Adrenal gland (tissue), 5 donors: ENCODE measurements around the gene MACROD2.

Experiments
- CTCF ChIP-seq, 6 experiments: fragments of 450-650 bp in 4 of 6; fragments of 200-600 bp in 2 of 6; sonication (generic) in 1 of 6; IDR thresholded peaks; 1 replicate in 5 of 6; 2 replicates in 1 of 6; pipeline versions ENCODE4 v1.5.1 to v1.8.0; 2016 to 2021; ENCODE audit warnings: antibody characterized with exemption in 6 of 6, mild to moderate bottlenecking in 2 of 6, moderate library complexity in 1 of 6
- POLR2A ChIP-seq, 2 donors: fragments of 450-650 bp; IDR thresholded peaks; one replicate each; pipeline ENCODE4 v1.6.1; 2017; ENCODE audit warnings: antibody characterized with exemption in 2 of 2, mild to moderate bottlenecking in 2 of 2, moderate library complexity in 1 of 2
- donor health status: DM: no; HTN: no; CAD: no.

- TF ChIP-seq CTCF (IDR thresholded peaks at IDR 0.05) (no peak), POLR2A (IDR thresholded peaks at IDR 0.05) (no peak)
Observed at GRCh38 chr20:15059438-15059837, 1064.1 kb downstream of the MACROD2 start.
